AG09319 (cell line): Measurements from ENCODE around the gene PSME1.

ENCODE experiments used
- DNase-seq: peaks from one replicate; pipeline ENCODE4 v3.0.0-alpha.2; 2010; ENCODE audit warnings: low read depth; ENCODE audit errors: extremely low read depth
- CTCF ChIP-seq: IDR thresholded peaks from 2 replicates; pipeline ENCODE4 v1.5.1; 2011; ENCODE audit warnings: low read depth, mild to moderate bottlenecking, inconsistent platforms, low read length, moderate library complexity

The PSME1 gene

GRCh38 chr14:24132976-24133375 lies 3.0 kb upstream of the PSME1 start:
- TF ChIP-seq CTCF: no peak
- DNase-seq: no peak

- TF ChIP-seq CTCF: no peak
- DNase-seq: no peak
Measured at GRCh38 chr14:24133735-24134134, 2.3 kb upstream of the PSME1 start.

GRCh38 chr14:24135584-24135833 lies 485 bp upstream of the PSME1 start:
- no peak for DNase-seq
- TF ChIP-seq CTCF: no peak

GRCh38 chr14:24136684-24137528 lies 912 bp downstream of the PSME1 start:
- no peak for TF ChIP-seq CTCF
- no peak for DNase-seq

GRCh38 chr14:24137529-24138395 lies 1.8 kb downstream of the PSME1 start:
- DNase-seq: no peak
- no peak for TF ChIP-seq CTCF

GRCh38 chr14:24138396-24139271 lies 2.6 kb downstream of the PSME1 start:
- no peak for TF ChIP-seq CTCF
- no peak for DNase-seq
